NCI-H2196 (cell line): Measurements from ENCODE around the gene SOS1.
"Not testable (repeated sequence)": the region's sequence is repeated elsewhere in the genome, so short reads cannot be mapped to it uniquely, and the experiment has no call there.

ENCODE experiments used
- DNase-seq: peaks from one replicate; lab custom pipeline; 2025; ENCODE audit not compliant: unreplicated experiment; lab: John Stamatoyannopoulos, UW

SOS1 gene

DNA sequence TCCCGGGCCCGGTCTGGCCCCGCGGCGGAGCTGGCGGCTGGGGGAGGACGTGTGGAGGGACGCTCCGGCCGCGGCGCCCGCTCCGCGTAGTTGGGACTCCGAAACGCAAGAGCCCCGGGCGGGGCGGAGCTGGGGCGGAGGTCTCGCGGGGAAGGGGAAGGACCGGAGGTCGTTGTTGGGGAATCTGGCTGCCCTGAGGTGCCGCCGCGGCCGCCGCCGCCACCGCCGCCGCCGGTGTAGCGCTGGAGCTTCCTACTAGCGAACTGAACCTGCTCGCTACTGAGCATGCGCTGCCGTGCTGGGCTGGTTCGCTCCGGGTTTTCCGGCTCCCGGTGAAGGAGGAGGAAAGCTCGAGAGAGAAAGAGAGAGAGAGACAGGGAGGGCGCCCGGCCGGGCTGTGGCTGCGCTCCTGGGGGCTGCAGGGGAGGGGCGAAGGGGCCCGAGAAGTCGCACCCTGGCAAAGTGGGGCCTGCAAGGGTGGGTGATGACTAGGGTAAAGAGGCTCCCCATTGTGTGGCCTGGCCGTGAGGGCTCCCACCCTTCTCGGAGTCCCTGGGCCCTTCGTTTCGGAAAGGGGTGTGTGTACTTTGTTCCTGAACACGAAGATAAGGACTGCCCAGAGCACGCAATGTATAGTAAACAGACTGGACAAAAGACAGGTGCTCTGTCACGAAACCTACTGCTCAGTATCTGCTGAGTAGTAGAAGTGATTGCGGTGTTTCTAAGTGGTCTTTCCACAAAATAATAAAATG lies at the start of gene SOS1:
SOS1 (minus strand) TSS at position 281 of the 752 bp plus-strand sequence. CDS start 629 bp downstream, outside the sequence.
- DNase-seq: peak; percentile 94

DNA sequence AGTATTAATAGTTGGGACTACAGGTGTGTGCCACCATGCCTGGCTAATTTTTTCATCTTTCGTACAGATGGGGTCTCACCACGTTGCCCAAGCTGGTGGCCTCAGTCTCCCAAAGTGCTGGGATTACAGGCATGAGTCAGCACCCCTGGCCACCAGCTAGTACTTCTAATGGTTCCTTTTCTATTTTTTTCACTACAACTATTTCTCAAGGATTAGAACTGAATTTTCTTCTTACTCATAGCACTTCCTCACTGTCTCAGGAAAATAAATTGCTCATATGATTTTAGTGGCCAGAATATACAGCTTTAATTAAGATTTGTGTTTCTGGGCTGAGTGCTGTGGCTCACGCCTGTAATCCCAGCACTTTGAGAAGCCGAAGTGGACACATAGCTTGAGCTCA lies 43.2 kb upstream of the SOS1 start:
- no peak for DNase-seq

DNA sequence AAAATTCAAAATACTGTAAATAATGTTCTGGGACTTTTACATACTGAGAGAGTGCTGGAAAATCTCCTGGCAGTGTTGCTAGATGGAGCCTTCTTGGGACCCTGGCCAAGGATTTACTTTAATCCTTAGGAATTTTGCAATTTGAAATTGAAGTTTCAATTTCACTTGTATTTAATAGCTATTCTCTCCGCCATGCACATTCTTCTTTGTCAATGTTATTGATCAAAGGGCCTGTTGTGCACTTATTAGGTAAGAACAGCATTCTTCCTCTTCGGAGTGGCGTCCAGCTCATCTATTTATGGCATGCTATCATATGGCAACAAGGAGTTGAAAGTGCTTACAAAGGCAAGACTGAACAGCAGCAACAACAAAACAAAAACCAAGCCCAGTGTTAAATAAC lies 40.1 kb upstream of the SOS1 start:
- no peak for DNase-seq

- no peak for DNase-seq
Observed at GRCh38 chr2:39159283-39159682, 38.4 kb upstream of the SOS1 start.

GRCh38 chr2:39158351-39158750 lies 37.5 kb upstream of the SOS1 start:
- DNase-seq: no peak

- DNase-seq: no peak
Observed at GRCh38 chr2:39156846-39157245, 36.0 kb upstream of the SOS1 start.

GRCh38 chr2:39156107-39156506 lies 35.3 kb upstream of the SOS1 start:
- DNase-seq: no peak

GRCh38 chr2:39155573-39155972 lies 34.7 kb upstream of the SOS1 start:
- not testable (repeated sequence) for DNase-seq

DNA sequence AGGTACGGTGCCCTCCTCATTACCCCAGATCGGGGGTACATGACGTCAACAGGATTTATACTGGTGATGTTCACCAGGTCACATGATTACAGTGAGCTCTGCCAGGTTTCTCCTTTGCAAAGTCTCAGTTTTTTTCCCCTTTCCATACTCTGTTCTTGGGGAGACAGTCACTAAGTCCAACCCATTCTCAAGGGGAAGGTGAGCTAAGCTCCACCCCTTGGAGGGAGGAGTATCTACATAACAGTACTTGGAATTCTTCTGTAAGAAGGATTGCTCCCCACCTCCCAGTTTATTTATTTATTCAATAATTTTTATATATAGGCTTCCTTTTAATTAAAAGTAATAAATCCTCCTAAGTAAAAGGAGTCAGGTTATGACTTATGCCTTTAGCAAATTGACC lies 34.1 kb upstream of the SOS1 start:
- no peak for DNase-seq

- DNase-seq: no peak
Observed at GRCh38 chr2:39153312-39153711, 32.5 kb upstream of the SOS1 start.

- no peak for DNase-seq
Observed at GRCh38 chr2:39152504-39152903, 31.7 kb upstream of the SOS1 start.

DNA sequence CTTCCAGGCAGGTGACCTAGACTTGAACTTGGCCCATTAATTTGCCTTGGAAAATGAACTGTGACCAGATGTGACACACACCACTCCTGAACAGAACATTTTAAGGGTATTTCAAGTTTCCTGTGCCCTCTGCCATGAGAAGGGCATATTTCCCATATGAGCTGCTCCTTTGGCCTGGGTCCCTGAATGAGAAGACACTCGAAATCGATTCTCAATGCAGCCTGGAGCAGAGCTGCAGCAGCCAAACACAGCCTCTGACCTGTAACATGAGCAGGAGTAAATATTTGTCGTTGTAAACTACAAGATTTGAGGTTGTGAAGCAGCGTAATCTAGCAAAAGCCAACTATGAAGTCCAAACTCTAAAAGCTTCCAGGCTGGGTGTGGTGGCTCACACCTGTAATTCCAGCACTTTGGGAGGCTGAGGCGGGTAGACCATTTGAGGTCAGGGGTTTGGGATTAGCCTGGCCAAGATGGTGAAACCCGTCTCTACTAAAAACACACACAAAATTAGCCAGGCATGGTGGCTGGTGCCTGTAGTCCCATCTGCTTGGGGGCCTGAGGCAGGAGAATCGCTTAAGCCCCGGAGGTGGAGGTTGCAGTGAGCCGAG lies 30.1 kb upstream of the SOS1 start:
- DNase-seq: no peak

- DNase-seq: no peak
Observed at GRCh38 chr2:39150102-39150562, 29.3 kb upstream of the SOS1 start.

DNA sequence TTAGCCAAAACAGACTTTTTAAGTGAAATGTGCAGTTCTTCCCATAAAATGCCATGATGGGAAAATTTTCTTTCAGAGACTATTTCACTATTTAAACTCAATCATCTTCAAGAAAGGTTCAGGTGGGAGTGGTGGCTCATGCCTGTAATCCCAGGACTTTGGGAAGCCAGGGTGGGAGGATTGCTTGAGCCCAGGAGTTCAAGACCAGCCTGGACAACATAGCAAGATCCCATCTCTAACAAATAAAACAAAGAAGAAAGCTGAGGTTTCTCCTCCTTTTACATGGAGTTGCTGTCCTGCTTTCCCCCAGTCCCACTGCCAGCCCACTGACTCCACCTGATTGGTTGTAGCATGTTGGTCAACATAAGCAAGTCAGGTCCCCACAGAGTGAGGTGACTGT lies 25.8 kb upstream of the SOS1 start:
- DNase-seq: no peak

GRCh38 chr2:39145906-39146421 lies 25.1 kb upstream of the SOS1 start:
- no peak for DNase-seq

DNA sequence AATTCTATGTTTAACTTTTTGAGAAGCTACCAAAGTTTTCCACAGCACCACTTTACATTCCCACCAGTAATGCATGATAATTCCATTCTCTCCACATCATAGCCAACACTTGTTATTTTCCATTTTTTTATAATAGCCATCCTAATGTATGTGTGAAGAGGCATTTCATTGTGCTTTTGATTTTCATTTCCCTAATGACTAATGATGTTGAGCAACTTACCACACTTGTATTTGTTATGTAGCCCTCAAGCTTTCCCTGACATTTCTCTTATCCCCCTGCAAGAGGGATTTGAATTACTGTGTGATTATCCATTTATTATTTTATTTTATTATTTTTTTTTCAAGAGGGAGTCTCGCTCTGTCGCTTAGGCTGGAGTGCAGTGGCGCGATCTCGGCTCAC lies 23.6 kb upstream of the SOS1 start:
- no peak for DNase-seq

- no peak for DNase-seq
Observed at GRCh38 chr2:39142904-39143605, 22.2 kb upstream of the SOS1 start.

GRCh38 chr2:39141334-39142271 lies 20.8 kb upstream of the SOS1 start:
- no peak for DNase-seq

DNA sequence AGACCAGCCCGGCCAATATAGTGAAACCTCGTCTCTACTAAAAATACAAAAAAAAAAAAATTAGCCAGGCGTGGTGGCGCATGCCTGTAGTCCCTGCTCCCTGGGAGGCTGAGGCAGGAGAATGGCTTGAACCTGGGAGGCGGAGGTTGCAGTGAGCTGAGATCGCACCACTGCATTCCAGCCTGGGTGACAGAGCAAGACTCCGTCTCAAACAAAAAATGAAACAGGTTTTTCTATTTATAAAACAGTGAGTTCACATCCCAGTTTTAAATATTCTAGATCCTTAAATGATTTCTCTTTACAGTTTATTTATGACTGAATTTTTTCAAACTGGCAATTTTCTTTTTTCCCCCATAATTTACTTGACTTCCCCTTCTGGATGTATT lies 20.1 kb upstream of the SOS1 start:
- not testable (repeated sequence) for DNase-seq

DNA sequence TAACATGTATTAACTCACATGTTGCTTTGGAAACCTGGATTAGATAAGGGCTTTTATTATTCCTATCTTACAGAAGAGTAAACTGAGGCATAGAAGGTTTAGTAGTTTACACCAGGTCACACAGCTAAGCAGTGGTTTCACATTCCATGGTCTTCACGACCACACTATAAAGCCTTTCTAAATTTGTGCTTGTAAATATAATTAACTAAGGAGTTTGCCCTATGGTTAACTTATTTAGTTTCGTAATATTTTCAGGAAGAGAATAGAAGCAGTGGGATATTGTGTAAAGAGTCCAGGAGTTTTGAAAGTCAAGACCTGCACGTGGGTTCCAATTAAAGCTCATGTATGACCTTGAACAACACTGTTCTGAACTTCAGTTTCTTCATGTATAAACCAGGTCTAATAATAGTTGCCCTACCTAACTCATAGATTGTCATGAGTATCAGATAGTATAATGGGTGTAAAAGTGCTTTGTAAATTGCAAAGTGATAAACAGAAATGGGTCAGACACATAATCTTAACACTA lies 19.5 kb upstream of the SOS1 start:
- no peak for DNase-seq
